Measurements from ENCODE around the gene WDR55. TPM values are rescaled to one million over a fixed set of nuclear protein-coding genes. Genes with fewer than 3 reads are reported as not detected.

Gene WDR55
- total and polyA plus RNA-seq, 10 of the 15 experiments (the other 5 are each of a cell fraction or from before 2014, with no cell fraction given), result 3.4 to 27.8 (median 20.3) TPM

DNA sequence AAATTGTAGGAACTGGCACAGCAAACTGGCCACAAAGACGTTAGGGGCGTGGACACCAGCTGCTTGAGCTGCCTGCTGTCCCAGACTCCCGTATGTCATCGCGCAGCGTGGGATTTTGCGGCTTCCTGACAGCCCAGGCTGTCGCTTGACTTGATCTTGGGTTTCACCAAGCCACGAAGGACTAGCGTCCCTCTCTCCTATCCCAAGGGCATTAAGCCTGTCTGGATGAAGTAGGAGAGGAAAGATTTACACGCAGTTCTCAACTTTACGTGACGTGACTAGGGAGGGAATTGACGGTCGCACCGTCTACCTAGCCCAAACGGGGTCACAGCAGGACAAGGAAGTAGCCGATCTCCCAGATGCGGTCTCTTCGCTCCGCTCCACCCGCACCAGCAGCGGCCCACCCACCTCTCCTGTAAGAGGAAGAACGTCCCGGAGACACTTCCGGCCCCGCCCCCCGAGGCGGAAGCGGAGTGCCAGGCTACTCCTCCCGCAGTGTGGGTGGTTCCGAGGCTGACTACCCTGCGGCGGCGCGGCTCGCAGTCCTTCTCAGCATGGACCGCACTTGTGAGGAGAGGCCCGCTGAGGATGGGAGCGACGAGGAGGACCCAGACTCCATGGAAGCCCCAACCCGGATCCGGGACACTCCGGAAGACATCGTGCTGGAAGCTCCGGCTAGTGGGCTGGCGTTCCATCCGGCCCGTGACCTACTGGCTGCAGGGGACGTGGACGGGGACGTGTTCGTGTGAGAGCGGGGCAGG is at the start of gene WDR55 (continued):
- TF ChIP-seq ZNF592 (IDR thresholded peaks at IDR 0.05), result no peak
- TF ChIP-seq NRF1 (conservative IDR thresholded peaks at IDR 0.05; ENCODE audit: low read depth, low read length), result no peak
- no peak for TF ChIP-seq JUND (IDR thresholded peaks at IDR 0.05; ENCODE audit: low read depth, low read length)
- TF ChIP-seq EZH2 (IDR thresholded peaks at IDR 0.05; ENCODE audit: borderline replicate concordance, control insufficient read depth, low read depth, low read length), result no peak
- no peak for TF ChIP-seq MEF2A (IDR thresholded peaks at IDR 0.05; ENCODE audit: insufficient read depth, low read depth, low read length)
- TF ChIP-seq ZSCAN29 (IDR thresholded peaks at IDR 0.05), result no peak; the same call in 1 of the 2 replicates
- TF ChIP-seq SUPT20H (IDR thresholded peaks at IDR 0.05; ENCODE audit: borderline replicate concordance, control insufficient read depth, low read depth, low read length), result no peak
- no peak for TF ChIP-seq NFIC (IDR thresholded peaks at IDR 0.05; ENCODE audit: low read depth, low read length)
- no peak for TF ChIP-seq SMARCA5 (IDR thresholded peaks at IDR 0.05)
- peak; percentile 70 for TF ChIP-seq CREB1 (IDR thresholded peaks at IDR 0.05; ENCODE audit: low read depth)
- no peak for TF ChIP-seq CHD1 (IDR thresholded peaks at IDR 0.05; ENCODE audit: low read depth, low read length)
- TF ChIP-seq SP1 (IDR thresholded peaks at IDR 0.05; ENCODE audit: low read depth, low read length), result peak; percentile 45
- TF ChIP-seq RAD21 (IDR thresholded peaks at IDR 0.05; ENCODE audit: insufficient read depth, low read depth, low read length), result no peak
- TF ChIP-seq SRF (IDR thresholded peaks at IDR 0.05; ENCODE audit: low read depth in 2 of 2, low read length in 2 of 2), result peak in 1 of 2 experiments; percentile 62; a peak in 1 of 4 replicates
- no peak for TF ChIP-seq BMI1 (IDR thresholded peaks at IDR 0.05; ENCODE audit: borderline replicate concordance)
- TF ChIP-seq TCF3 (IDR thresholded peaks at IDR 0.05; ENCODE audit: borderline replicate concordance, insufficient read depth, low read depth, low read length), result 0 out of 2 replicates have a peak, but pooled peaks have one; percentile 27
- no peak for TF ChIP-seq KDM1A (IDR thresholded peaks at IDR 0.05; ENCODE audit: borderline replicate concordance)
- TF ChIP-seq, protein P1, sequence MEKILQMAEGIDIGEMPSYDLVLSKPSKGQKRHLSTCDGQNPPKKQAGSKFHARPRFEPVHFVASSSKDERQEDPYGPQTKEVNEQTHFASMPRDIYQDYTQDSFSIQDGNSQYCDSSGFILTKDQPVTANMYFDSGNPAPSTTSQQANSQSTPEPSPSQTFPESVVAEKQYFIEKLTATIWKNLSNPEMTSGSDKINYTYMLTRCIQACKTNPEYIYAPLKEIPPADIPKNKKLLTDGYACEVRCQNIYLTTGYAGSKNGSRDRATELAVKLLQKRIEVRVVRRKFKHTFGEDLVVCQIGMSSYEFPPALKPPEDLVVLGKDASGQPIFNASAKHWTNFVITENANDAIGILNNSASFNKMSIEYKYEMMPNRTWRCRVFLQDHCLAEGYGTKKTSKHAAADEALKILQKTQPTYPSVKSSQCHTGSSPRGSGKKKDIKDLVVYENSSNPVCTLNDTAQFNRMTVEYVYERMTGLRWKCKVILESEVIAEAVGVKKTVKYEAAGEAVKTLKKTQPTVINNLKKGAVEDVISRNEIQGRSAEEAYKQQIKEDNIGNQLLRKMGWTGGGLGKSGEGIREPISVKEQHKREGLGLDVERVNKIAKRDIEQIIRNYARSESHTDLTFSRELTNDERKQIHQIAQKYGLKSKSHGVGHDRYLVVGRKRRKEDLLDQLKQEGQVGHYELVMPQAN (conservative IDR thresholded peaks at IDR 0.05), result peak; percentile 69
- peak; percentile 84; the same call in 1 of the 2 replicates for TF ChIP-seq SIN3A (IDR thresholded peaks at IDR 0.05; ENCODE audit: low read depth, low read length)
- TF ChIP-seq MYC (IDR thresholded peaks at IDR 0.05; ENCODE audit: insufficient read depth, insufficient read length, insufficient replicate concordance, low read length, severe bottlenecking), result no peak
- TF ChIP-seq MXI1 (IDR thresholded peaks at IDR 0.05; ENCODE audit: low read depth, low read length), result peak; percentile 85
- no peak for TF ChIP-seq BRCA1 (IDR thresholded peaks at IDR 0.05; ENCODE audit: low read depth, low read length)
- TF ChIP-seq ETV6 (conservative IDR thresholded peaks at IDR 0.05 in 1 of 2, IDR thresholded peaks at IDR 0.05 in 1 of 2; ENCODE audit: borderline replicate concordance in 1 of 2, low read depth in 1 of 2), result peak; percentile 70 to 98; a peak in 2 of 4 replicates
- no peak for TF ChIP-seq SREBF2 (IDR thresholded peaks at IDR 0.05; ENCODE audit: low read length)
- peak; percentile 82 for TF ChIP-seq TAF1 (IDR thresholded peaks at IDR 0.05; ENCODE audit: borderline replicate concordance, low read depth, low read length)

All from GM12878 (cell line).